ENCODE results near the gene DMGDH.

Gene DMGDH

DNA sequence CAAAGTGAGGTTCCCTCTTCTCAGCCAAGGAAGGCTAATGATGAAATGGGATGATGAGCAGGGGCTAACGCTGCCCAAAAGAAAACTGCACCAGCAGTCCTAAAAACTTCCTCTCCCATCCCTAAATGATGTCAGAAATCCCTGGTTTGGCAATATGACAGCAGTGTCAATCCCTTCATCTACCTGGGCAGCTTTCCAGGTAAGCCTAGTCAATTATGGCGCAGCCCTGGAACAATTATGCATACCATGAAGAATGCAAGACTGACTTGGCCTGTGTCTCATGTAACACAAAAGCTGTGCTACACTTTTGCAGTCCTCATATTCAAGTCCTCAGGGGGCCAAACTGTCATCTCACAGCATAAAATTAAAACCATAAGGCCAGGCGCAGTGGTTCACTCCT lies 7.0 kb downstream of the DMGDH start:
- DNase-seq, result no peak

DNA sequence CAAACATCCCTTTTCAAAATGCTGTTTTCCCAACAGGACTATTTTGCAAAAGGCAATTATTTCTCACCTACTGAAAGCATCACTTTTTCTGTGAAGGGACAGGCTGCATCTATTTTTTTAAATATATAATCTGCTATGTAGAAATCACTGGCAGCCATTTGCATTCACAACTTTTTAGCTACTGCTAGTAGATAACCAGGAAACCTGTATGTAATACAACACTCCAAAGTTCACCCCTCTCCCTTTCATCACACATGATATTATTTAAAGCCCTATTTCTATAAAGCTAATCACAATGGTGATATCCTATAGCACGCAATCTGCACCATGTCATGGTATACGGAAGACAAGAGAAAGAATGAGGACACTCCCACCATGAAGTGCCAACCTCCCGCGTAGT lies 9.8 kb downstream of the DMGDH start:
- DNase-seq, result no peak

- DNase-seq, result no peak
These were observed 12.6 kb downstream of the DMGDH start for GRCh38 chr5:79056847-79057246.

DNA sequence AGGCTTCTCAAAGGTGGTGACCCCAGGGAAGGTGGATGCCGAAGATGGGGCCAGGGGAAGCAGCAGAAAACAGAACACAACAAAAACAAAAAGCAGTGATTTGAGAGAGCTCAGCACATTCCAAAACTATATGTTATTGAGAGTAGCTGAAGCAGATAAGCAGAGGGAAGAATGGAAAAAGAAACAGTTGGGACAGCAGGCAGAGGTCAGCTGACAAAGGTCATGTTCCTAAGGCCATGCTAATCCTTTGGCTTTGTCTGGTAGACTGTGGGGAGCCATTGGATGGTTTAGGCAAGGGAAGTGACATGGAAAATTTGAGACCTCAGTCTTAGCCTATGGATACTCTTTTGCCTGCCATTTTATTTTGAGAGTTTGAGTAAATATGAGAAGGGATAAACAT lies 14.5 kb downstream of the DMGDH start:
- no peak for DNase-seq

- no peak for DNase-seq
These were observed 16.2 kb downstream of the DMGDH start for GRCh38 chr5:79053321-79053720.

- DNase-seq, result no peak
These were observed 19.0 kb downstream of the DMGDH start for GRCh38 chr5:79050498-79050897.

- DNase-seq, result no peak
These were observed 21.0 kb downstream of the DMGDH start for GRCh38 chr5:79048437-79048836.

- DNase-seq, result no peak
These were observed 22.3 kb downstream of the DMGDH start for GRCh38 chr5:79047199-79047598.

- DNase-seq, result no peak
These were observed 27.3 kb downstream of the DMGDH start for GRCh38 chr5:79042188-79042587.

DNA sequence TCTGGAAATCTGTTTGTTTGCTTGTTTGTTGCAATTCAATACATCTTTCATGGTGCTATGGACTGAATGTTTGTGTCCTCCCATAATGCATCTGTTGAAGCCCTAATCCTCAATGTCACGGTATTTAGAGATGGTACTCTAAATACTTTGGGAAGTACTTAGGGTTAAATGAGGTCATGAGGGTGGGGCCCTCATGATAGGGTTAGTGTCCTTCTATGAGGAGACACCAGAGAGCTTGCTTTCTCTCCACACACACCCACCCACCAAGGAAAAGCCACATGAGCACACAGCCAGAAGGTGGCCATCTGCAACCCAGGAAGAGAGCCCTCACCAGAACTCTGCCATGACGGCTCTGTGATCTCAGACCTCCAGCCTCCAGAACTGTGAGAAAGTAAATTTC lies 32.7 kb downstream of the DMGDH start:
- DNase-seq, result no peak

DNA sequence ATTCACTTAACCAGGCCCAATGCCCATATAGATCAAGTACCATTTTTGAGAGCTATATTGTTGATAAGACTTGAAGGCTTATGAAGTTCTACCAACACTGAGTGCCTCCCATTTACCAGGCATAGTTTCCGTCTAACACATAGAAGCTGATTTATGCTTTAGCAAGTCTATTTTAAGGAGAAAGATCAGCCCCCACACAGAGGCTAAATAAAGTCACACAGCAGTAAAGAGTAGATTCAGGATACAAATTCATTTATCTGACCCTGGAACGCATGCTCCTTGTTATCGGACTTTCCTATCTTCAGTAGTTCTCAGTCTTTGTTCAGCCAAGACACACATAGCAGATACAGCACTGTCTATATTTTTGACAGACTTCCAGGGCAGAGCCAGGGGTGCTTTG lies 34.2 kb downstream of the DMGDH start:
- DNase-seq, result no peak

GRCh38 chr5:79032782-79033181 lies 36.7 kb downstream of the DMGDH start:
- DNase-seq, result no peak

DNA sequence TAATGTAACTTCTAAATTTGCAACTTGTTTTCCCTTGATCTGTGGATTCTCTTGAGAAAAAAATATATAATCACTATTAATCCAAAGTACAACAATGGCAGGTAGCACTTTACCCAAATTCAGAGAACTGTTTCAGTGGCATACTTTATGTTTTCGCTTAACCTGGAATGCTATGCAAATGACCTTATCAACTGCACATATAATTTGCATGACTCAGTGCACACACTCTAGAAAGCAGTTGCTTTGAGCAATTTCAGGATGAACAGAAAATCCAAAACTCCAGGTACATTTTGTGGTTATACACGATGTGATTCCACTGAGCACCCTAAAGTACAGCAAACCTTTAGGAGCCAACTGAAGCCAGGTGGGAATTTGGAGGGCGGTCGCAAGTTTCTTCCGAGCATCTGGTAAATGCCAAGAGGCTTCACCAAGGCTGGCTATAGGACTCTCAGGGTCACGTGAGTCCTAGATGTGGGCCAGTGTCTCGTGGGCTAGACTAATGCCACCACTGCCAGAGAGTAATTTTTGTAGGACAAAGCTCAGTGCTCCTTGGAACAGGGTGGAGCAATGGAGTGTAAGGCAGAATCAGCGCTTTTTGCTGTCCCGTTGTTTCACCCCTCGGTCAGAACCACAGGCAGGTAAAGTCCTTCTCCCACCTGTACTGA lies 37.3 kb downstream of the DMGDH start:
- no peak for DNase-seq

DNA sequence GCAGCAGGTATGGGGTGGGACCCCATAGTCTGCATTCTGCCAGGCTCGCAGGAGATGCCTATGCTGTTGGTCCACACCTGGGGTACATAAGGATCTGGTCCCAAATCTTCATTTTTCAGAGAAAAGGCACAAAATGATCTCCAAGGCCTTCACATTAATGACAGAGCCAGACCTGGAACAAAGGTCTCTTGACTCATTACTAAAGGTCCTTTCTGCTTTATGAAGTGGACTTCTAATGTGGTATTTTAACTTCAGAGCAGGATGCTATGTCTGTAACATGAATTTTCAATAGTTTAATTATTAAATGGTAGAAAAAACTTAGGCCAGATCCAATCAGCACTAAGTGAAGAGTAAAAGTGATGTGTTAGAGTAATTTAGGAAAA lies 38.0 kb downstream of the DMGDH start:
- no peak for DNase-seq

GRCh38 chr5:79030663-79031484 lies 38.6 kb downstream of the DMGDH start:
- DNase-seq, result no peak

- peak; percentile 64 for DNase-seq
These were observed 44.4 kb downstream of the DMGDH start for GRCh38 chr5:79025054-79025472.

GRCh38 chr5:79023947-79024346 lies 45.5 kb downstream of the DMGDH start:
- no peak for DNase-seq

GRCh38 chr5:79023348-79023747 lies 46.1 kb downstream of the DMGDH start:
- DNase-seq, result no peak

GRCh38 chr5:79022771-79023170 lies 46.7 kb downstream of the DMGDH start:
- DNase-seq, result no peak

GRCh38 chr5:79021753-79022152 lies 47.7 kb downstream of the DMGDH start:
- no peak for DNase-seq

DNA sequence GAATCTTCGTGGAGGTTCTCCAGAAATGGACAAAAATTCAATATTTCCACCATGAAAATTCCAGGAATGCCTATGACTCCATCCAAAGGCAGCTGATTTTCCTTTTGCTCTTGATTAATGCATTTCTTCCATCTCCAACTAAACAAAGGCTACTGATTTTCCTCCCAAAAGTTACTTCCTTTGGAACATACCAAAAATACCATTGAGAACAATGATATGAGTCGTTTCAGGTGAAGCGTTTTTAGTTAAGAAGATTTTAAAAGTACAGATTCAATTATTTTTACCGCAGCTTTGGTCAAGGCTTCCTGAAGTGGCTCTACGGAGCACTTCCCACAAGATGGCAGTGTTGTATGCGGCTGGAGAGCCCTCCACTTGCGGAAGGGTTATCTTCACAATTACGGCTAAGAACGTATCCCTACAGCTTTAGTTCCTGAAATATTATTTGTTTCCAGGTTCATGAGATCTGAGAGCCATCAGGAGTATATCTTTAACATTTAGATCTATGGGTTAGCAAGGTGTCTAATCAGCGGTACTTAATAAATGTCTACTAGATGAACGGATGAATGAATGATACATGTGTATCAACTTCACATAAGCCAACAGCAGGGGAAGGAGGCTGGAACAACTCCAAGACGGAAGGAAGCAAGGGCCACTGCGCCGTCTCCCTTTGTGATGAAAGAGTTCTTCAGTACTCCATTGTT lies 48.5 kb downstream of the DMGDH start:
- peak; percentile 66 for DNase-seq

DNA sequence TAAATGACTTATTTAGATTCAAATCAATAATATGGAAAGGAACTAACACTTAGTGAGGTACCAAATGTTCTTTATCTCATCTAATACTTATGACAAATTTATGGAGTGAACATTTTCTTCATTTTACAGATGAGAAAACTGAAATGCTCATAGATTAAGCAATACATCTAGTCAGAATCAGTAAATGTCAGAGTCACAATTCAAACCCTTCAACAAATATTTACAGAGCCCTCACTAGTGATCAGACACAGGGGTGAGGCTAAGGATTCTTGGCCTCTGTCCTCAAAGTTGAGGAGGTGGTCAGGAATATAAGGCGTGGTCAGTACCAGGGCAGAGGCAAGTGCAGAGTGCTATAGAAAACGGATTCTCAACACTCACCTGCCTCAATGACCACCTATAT lies 54.8 kb downstream of the DMGDH start:
- no peak for DNase-seq

GRCh38 chr5:79011869-79012268 lies 57.6 kb downstream of the DMGDH start:
- DNase-seq, result no peak

GRCh38 chr5:79011219-79011836 lies 58.1 kb downstream of the DMGDH start:
- no peak for DNase-seq

All from islet precursor cell (in vitro differentiated cells).